GM12878 (cell line): ENCODE measurements around the gene FOXP4. TPM values are rescaled to one million over a fixed set of nuclear protein-coding genes. Genes with fewer than 3 reads are reported as not detected.

Source experiments
- ATAC-seq: fragments of 200-7000 bp; cut with Tn5 transposase; 3 replicates; pipeline ENCODE4 v1.9.1; 2020; ENCODE audit warnings: mild to moderate bottlenecking, moderate library complexity
- BruUV-seq: library from RNA; stranded (reverse); fragments of 400-500 nt; replicated peaks from 2 replicates; lab custom pipeline; 2021; lab: Mats Ljungman, UMichigan
- CTCF ChIA-PET: fragments of 300-600 bp; sonication (Branson Sonifier 250); formaldehyde crosslinking; extraction: SDS; loops from one replicate; lab custom pipeline; 2021; ENCODE audit warnings: inconsistent platforms; lab: Yijun Ruan, JAX
- POLR2A ChIA-PET: fragments of 350-600 bp; formaldehyde crosslinking; extraction: SDS; loops from one replicate; lab custom pipeline; 2021; ENCODE audit warnings: inconsistent platforms; lab: Charles Lee
- RAD21 ChIA-PET: fragments of 300-600 bp; sonication (Branson Sonifier 250); formaldehyde crosslinking; loops from one replicate; lab custom pipeline; 2023; ENCODE audit warnings: antibody characterized with exemption; ENCODE audit not compliant: unreplicated experiment; lab: Charles Lee
- SMC1A ChIA-PET: fragments of 300-600 bp; sonication (Branson Sonifier 250); formaldehyde crosslinking; loops from one replicate; lab custom pipeline; 2023; ENCODE audit not compliant: unreplicated experiment, uncharacterized antibody; lab: Charles Lee
- DNase-seq: peaks from one replicate; pipeline ENCODE4 v3.0.0-alpha.2; 2011; ENCODE audit warnings: low read depth, low spot score
- FAIRE-seq: peaks from 3 replicates; lab custom pipeline; 2011; peaks lifted over from hg19 to GRCh38; lab: Jason Lieb, UNC
- H2AFZ ChIP-seq: 2 replicates; pipeline ENCODE4 v1.6.0; 2011; ENCODE audit warnings: low read depth, low read length, control low read depth; ENCODE audit not compliant: control insufficient read depth
- H3K27ac ChIP-seq: 2 replicates; pipeline ENCODE4 v1.5.1; 2011; ENCODE audit warnings: control low read depth; ENCODE audit not compliant: control insufficient read depth, insufficient read depth
- H3K27me3 ChIP-seq, 2 experiments: replicated peaks in 1 of 2; 2 replicates each; pipeline versions ENCODE4 v1.6.0 to v1.6.1; 2011; ENCODE audit warnings: low read length in 1 of 2; ENCODE audit not compliant: control insufficient read depth in 2 of 2, insufficient read depth in 2 of 2
- H3K36me3 ChIP-seq, 2 experiments: 2 replicates each; pipeline ENCODE4 v1.5.1; 2011; ENCODE audit warnings: low read length in 1 of 2; ENCODE audit not compliant: control insufficient read depth in 2 of 2, insufficient read depth in 2 of 2
- H3K4me1 ChIP-seq: 2 replicates; pipeline ENCODE4 v1.6.1; 2011; ENCODE audit warnings: mild to moderate bottlenecking, low read length, moderate library complexity, mixed read lengths; ENCODE audit not compliant: control insufficient read depth, insufficient read depth
- H3K4me2 ChIP-seq: 2 replicates; pipeline ENCODE4 v1.6.0; 2011; ENCODE audit warnings: control low read depth; ENCODE audit not compliant: control insufficient read depth, insufficient read depth
- H3K4me3 ChIP-seq: fragments of 200-600 bp; sonication (generic); 2 replicates; pipeline ENCODE4 v1.5.1; 2016
- H3K79me2 ChIP-seq: 2 replicates; pipeline ENCODE4 v1.6.0; 2011; ENCODE audit warnings: low read length; ENCODE audit not compliant: control insufficient read depth, insufficient read depth
- H3K9ac ChIP-seq: 2 replicates; pipeline ENCODE4 v1.8.0; 2011; ENCODE audit warnings: low read length, control low read depth, mixed read lengths; ENCODE audit not compliant: control insufficient read depth, insufficient read depth
- H3K9me3 ChIP-seq: replicated peaks from 3 replicates; pipeline ENCODE4 v1.5.1; 2011; ENCODE audit warnings: mild to moderate bottlenecking, low read length; ENCODE audit not compliant: control insufficient read depth, insufficient read depth
- H4K20me1 ChIP-seq: 2 replicates; pipeline ENCODE4 v1.6.0; 2011; ENCODE audit not compliant: control insufficient read depth, insufficient read depth
- ATF3 ChIP-seq: IDR thresholded peaks from 2 replicates; pipeline ENCODE4 v1.6.1; 2011; ENCODE audit warnings: low read depth, mild to moderate bottlenecking, low read length, moderate library complexity, borderline replicate concordance; ENCODE audit errors: extremely low read depth
- BHLHE40 ChIP-seq, 2 experiments: fragments of 450-650 bp in 1 of 2; IDR thresholded peaks; 2 replicates each; pipeline ENCODE4 v1.6.1; 2011 to 2017; ENCODE audit warnings: low read depth in 2 of 2, borderline replicate concordance in 1 of 2, improper control_type of control experiment in 1 of 2, low read length in 1 of 2, mild to moderate bottlenecking in 1 of 2
- CBFB ChIP-seq: IDR thresholded peaks from 2 replicates; pipeline ENCODE4 v1.6.1; 2016; ENCODE audit warnings: antibody characterized with exemption, low read depth
- E2F8 ChIP-seq: fragments of 450-650 bp; IDR thresholded peaks from 2 replicates; pipeline ENCODE4 v1.6.1; 2018; ENCODE audit warnings: mild to moderate bottlenecking, low read depth, moderate library complexity; ENCODE audit not compliant: partially characterized antibody
- EZH2 ChIP-seq: IDR thresholded peaks from 2 replicates; pipeline ENCODE4 v1.6.1; 2012; ENCODE audit warnings: low read depth, mild to moderate bottlenecking, control low read depth, inconsistent platforms, low read length, borderline replicate concordance; ENCODE audit not compliant: control insufficient read depth
- KAT2A ChIP-seq: conservative IDR thresholded peaks from 2 replicates; pipeline ENCODE4 v1.6.1; 2011; ENCODE audit warnings: low read depth, low read length; ENCODE audit not compliant: control insufficient read depth
- NFXL1 ChIP-seq: fragments of 450-650 bp; IDR thresholded peaks from 2 replicates; pipeline ENCODE4 v1.6.1; 2017; ENCODE audit warnings: antibody characterized with exemption, mild to moderate bottlenecking, borderline replicate concordance
- PAX8 ChIP-seq: fragments of 450-650 bp; IDR thresholded peaks from 2 replicates; pipeline ENCODE4 v1.6.1; 2017; ENCODE audit warnings: mild to moderate bottlenecking, moderate library complexity
- RELB ChIP-seq: fragments of 450-650 bp; IDR thresholded peaks from 2 replicates; pipeline ENCODE4 v1.6.1; 2017; ENCODE audit warnings: low read depth, mild to moderate bottlenecking, moderate library complexity
- SMC3 ChIP-seq: IDR thresholded peaks from 2 replicates; pipeline ENCODE4 v1.6.1; 2011; ENCODE audit warnings: low read length, improper control_type of control experiment, borderline replicate concordance
- SUPT20H ChIP-seq: IDR thresholded peaks from 2 replicates; pipeline ENCODE4 v1.6.1; 2011; ENCODE audit warnings: low read depth, mild to moderate bottlenecking, low read length, moderate library complexity, borderline replicate concordance; ENCODE audit not compliant: control insufficient read depth
- TCF3 ChIP-seq: IDR thresholded peaks from 2 replicates; pipeline ENCODE4 v1.6.1; 2012; ENCODE audit warnings: low read depth, mild to moderate bottlenecking, low read length, borderline replicate concordance; ENCODE audit not compliant: insufficient read depth
- ZBTB4 ChIP-seq: fragments of 450-650 bp; formaldehyde crosslinking; IDR thresholded peaks from 2 replicates; pipeline ENCODE4 v1.4.0; 2022; ENCODE audit warnings: mild to moderate bottlenecking, moderate library complexity
- ZNF384 ChIP-seq: IDR thresholded peaks from 2 replicates; pipeline ENCODE4 v1.6.1; 2012; ENCODE audit warnings: low read depth, mild to moderate bottlenecking, low read length, improper control_type of control experiment, borderline replicate concordance
- WGBS: methylation state at CpG from one replicate; pipeline ENCODE4 v1.1.6; 2016; ENCODE audit warnings: low lambda C conversion rate; ENCODE audit not compliant: insufficient replicate concordance, insufficient coverage; ENCODE audit errors: missing lambda C conversion rate; 5-methylcytosine and 5-hydroxymethylcytosine counted together
- in situ Hi-C: fragments of 300-500 bp; cut with MboI; formaldehyde crosslinking; loops from 9 replicates; pipeline ENCODE4 v1.14.3; 2018; ENCODE audit warnings: mixed read lengths
- intact Hi-C: fragments of 100-400 bp; cut with micrococcal nuclease; formaldehyde crosslinking; loops from one replicate; pipeline ENCODE4 v1.14.2; 2022; ENCODE audit not compliant: unreplicated experiment
- polyA plus RNA-seq, 11 experiments: library from polyadenylated mRNA; depleted of rRNA in 4 of 11; unstranded in 6 of 11; stranded (reverse) in 5 of 11; fragments of >200 nt; fragmentation: Nextera tagmentation in 4 of 11; fragmentation: Illumina TruSeq in 1 of 11; extraction: Ambion mirVana in 4 of 11; extraction: Trizol in 1 of 11; gene quantifications; 1 replicate in 1 of 11; 2 replicates in 10 of 11; pipeline versions ENCODE4 v1.2.1 to v1.2.3, GENCODE V29; 2011 to 2016; ENCODE audit warnings: inconsistent platforms in 2 of 11, missing spikeins in 2 of 11, low read depth in 1 of 11
- total RNA-seq, 4 experiments: library from RNA; depleted of rRNA in 3 of 4; stranded (reverse); fragments of >200 nt in 3 of 4; fragmentation: Illumina TruSeq in 1 of 4; extraction: Trizol in 1 of 4; gene quantifications; 2 replicates each; pipeline versions ENCODE4 v1.2.1 to v1.2.3, GENCODE V29; 2013 to 2021

Gene FOXP4
- total and polyA plus RNA-seq, 10 of the 15 experiments (the other 5 are each of a cell fraction or from before 2014, with no cell fraction given) = 0.31 to 46.1 (median 2.3) TPM

GRCh38 chr6:41624621-41625380 lies 78.6 kb downstream of the FOXP4 start:
- peaks cover 6% of the 10 kb centered on the region for H3K4me1 ChIP-seq
- 52% methylated on average over 15 of the region's 18 CpGs for WGBS
- H2AFZ ChIP-seq = no peak overlapping the region
- ChIA-PET CTCF (interaction anchor here (0.6 to 0.7 kb wide), 3 partner anchors 22 to 201 kb away, joined by 3 read pairs; no protein-coding TSS in a partner anchor), RAD21 (interaction anchor here (1.3 kb wide), 1 partner anchor 10 kb away, joined by 3 read pairs; no protein-coding TSS in a partner anchor), SMC1A (no interaction called here), POLR2A (no interaction called here)
- no peak for FAIRE-seq
- BruUV-seq = no TSS peak
- H3K79me2 ChIP-seq = no peaks in the 10 kb centered on the region
- in situ Hi-C loops (no loop called here), intact Hi-C loops (no loop called here)
- no peaks in the 10 kb centered on the region for H4K20me1 ChIP-seq
- H3K4me2 ChIP-seq = no peak overlapping the region
- H3K9me3 ChIP-seq = no peaks in the 10 kb centered on the region; the same call in 2 of the 3 replicates
- no peak for ATAC-seq
- no peak overlapping the region for H3K4me3 ChIP-seq
- DNase-seq = no peak
- no peaks in the 10 kb centered on the region for H3K36me3 ChIP-seq
- no peak overlapping the region for H3K27ac ChIP-seq
- no peaks in the 10 kb centered on the region; a peak in 1 of 4 replicates for H3K27me3 ChIP-seq
- no peak overlapping the region for H3K9ac ChIP-seq
- TF ChIP-seq PAX8 = no peak
- no peak for TF ChIP-seq TCF3
- TF ChIP-seq ATF3 = no peak
- no peak for TF ChIP-seq ZBTB4 (CRISPR knock-in tag)
- TF ChIP-seq NFXL1 = no peak
- no peak for TF ChIP-seq EZH2
- TF ChIP-seq CBFB = no peak
- TF ChIP-seq SUPT20H = no peak
- no peak for TF ChIP-seq E2F8
- no peak for TF ChIP-seq SMC3
- no peak for TF ChIP-seq RELB
- no peak for TF ChIP-seq KAT2A
- no peak for TF ChIP-seq BHLHE40 (IDR thresholded peaks at IDR 0.05; ENCODE audit: borderline replicate concordance in 1 of 2, low read depth in 2 of 2, low read length in 1 of 2)
- TF ChIP-seq ZNF384 = no peak
